Body of pancreas (tissue), 4 donors: ENCODE data around the gene TBPL2.

Experiments used
- CTCF ChIP-seq, 7 experiments: fragments of 450-650 bp in 4 of 7; fragments of 200-600 bp in 3 of 7; sonication (generic) in 3 of 7; IDR thresholded peaks; one replicate each; pipeline ENCODE4 v1.5.1; 2016 to 2019; ENCODE audit warnings: antibody characterized with exemption in 7 of 7
- POLR2A ChIP-seq, 3 donors: fragments of 450-650 bp; IDR thresholded peaks; one replicate each; pipeline ENCODE4 v1.6.1; 2016; ENCODE audit warnings: antibody characterized with exemption in 3 of 3, mild to moderate bottlenecking in 2 of 3

GRCh38 chr14:55451950-55452349, 11.5 kb upstream of the TBPL2 start:
- no peak for TF ChIP-seq POLR2A (IDR thresholded peaks at IDR 0.05)
- TF ChIP-seq CTCF (IDR thresholded peaks at IDR 0.05): no peak
